HG02943 (cell line): ENCODE results near the gene MFN1.
A peak's percentile ranks its signal among the peaks of the same experiment; 100 is the strongest.

Source experiments
- ATAC-seq: cut with Tn5 transposase; IDR thresholded peaks from one replicate; pipeline ENCODE4 v1.9.1; 2021; ENCODE audit warnings: mild to moderate bottlenecking, low read depth, moderate library complexity; ENCODE audit not compliant: unreplicated experiment

Gene MFN1

GRCh38 chr3:179336345-179336929 is 11.1 kb upstream of the MFN1 start:
- ATAC-seq = no peak

- ATAC-seq = peak; percentile 37
Observed at GRCh38 chr3:179348325-179349013, 960 bp downstream of the MFN1 start.

GRCh38 chr3:179355996-179356395 is 8.5 kb downstream of the MFN1 start:
- no peak for ATAC-seq

GRCh38 chr3:179363332-179363731 is 15.8 kb downstream of the MFN1 start:
- no peak for ATAC-seq

GRCh38 chr3:179369621-179370020 is 22.1 kb downstream of the MFN1 start:
- no peak for ATAC-seq

GRCh38 chr3:179373938-179374337 is 26.4 kb downstream of the MFN1 start:
- no peak for ATAC-seq

- ATAC-seq = no peak
Observed at GRCh38 chr3:179375091-179375999, 27.8 kb downstream of the MFN1 start.

GRCh38 chr3:179376474-179376873 is 29.0 kb downstream of the MFN1 start:
- ATAC-seq = no peak

GRCh38 chr3:179391906-179392305 is 44.4 kb downstream of the MFN1 start:
- ATAC-seq = no peak

GRCh38 chr3:179398574-179399231 is 51.2 kb downstream of the MFN1 start:
- ATAC-seq = no peak

GRCh38 chr3:179401561-179401960 is 54.1 kb downstream of the MFN1 start:
- ATAC-seq = no peak

- ATAC-seq = no peak
Observed at GRCh38 chr3:179402963-179403362, 55.5 kb downstream of the MFN1 start.

- no peak for ATAC-seq
Observed at GRCh38 chr3:179404307-179404706, 56.8 kb downstream of the MFN1 start.

GRCh38 chr3:179410331-179410730 is 62.8 kb downstream of the MFN1 start:
- ATAC-seq = no peak

- ATAC-seq = no peak
Observed at GRCh38 chr3:179410999-179411398, 63.5 kb downstream of the MFN1 start.

- no peak for ATAC-seq
Observed at GRCh38 chr3:179414804-179415203, 67.3 kb downstream of the MFN1 start.

GRCh38 chr3:179415377-179415776 is 67.9 kb downstream of the MFN1 start:
- ATAC-seq = no peak

- no peak for ATAC-seq
Observed at GRCh38 chr3:179416681-179417080, 69.2 kb downstream of the MFN1 start.

GRCh38 chr3:179418610-179419009 is 71.1 kb downstream of the MFN1 start:
- ATAC-seq = no peak

GRCh38 chr3:179421500-179421899 is 74.0 kb downstream of the MFN1 start:
- no peak for ATAC-seq

- ATAC-seq = no peak
Observed at GRCh38 chr3:179425075-179425474, 77.6 kb downstream of the MFN1 start.
